Coronary artery (tissue), 2 donors: ENCODE measurements around the gene ZNF217.
A peak's percentile ranks its signal among the peaks of the same experiment; 100 is the strongest.
"Not testable (repeated sequence)": the region's sequence is repeated elsewhere in the genome, so short reads cannot be mapped to it uniquely, and the experiment has no call there.

Experiments
- DNase-seq: peaks from one replicate; pipeline ENCODE4 v3.0.0-alpha.2; 2017; ENCODE audit warnings: low spot score
- H3K27ac ChIP-seq, 2 donors: fragments of 200-600 bp; sonication (generic); one replicate each; pipeline ENCODE4 v1.5.1; 2016 to 2019
- H3K4me3 ChIP-seq: fragments of 200-600 bp; sonication (generic); 2 replicates; pipeline ENCODE4 v1.5.1; 2016; ENCODE audit warnings: mild to moderate bottlenecking, moderate library complexity
- CTCF ChIP-seq: fragments of 200-600 bp; sonication (generic); IDR thresholded peaks from one replicate; pipeline ENCODE4 v1.5.1; 2019; ENCODE audit warnings: antibody characterized with exemption

The ZNF217 gene

GRCh38 chr20:53593466-53594007, at the start of gene ZNF217:
TSS of gene ZNF217 (minus strand) at chr20:53593839. CDS start at chr20:53582826, 11,013 bp downstream.
- DNase-seq: not testable (repeated sequence)
- Histone ChIP-seq H3K4me3 (peak within 1 kb of the TSS; percentile 96), H3K27ac (peak within 1 kb of the TSS; percentile 90 to 100)

- Histone ChIP-seq H3K27ac (peak overlapping the region; percentile 15 to 71), H3K4me3 (no peak overlapping the region)
- no peak for DNase-seq
Observed at GRCh38 chr20:53643031-53643832, 49.6 kb upstream of the ZNF217 start.

GRCh38 chr20:53642196-53643030, 48.8 kb upstream of the ZNF217 start:
- Histone ChIP-seq H3K4me3 (no peak overlapping the region), H3K27ac (peak overlapping the region; percentile 11 to 71)
- TF ChIP-seq CTCF: no peak
- no peak for DNase-seq

More at GRCh38 chr20:53643031-53643832, 49.6 kb upstream of the ZNF217 start:
- no peak for TF ChIP-seq CTCF

GRCh38 chr20:53639647-53640440, 46.2 kb upstream of the ZNF217 start:
- TF ChIP-seq CTCF: no peak
- H3K4me3 ChIP-seq: no peak overlapping the region
- no peak for DNase-seq
- H3K27ac ChIP-seq: no peak overlapping the region

- no peak for TF ChIP-seq CTCF
- no peak for DNase-seq
- Histone ChIP-seq H3K4me3 (no peak overlapping the region), H3K27ac (no peak overlapping the region)
Observed at GRCh38 chr20:53639128-53639527, 45.5 kb upstream of the ZNF217 start.

- H3K27ac ChIP-seq, DNase-seq, H3K4me3 ChIP-seq: not testable (repeated sequence)
Observed at GRCh38 chr20:53637310-53637709, 43.7 kb upstream of the ZNF217 start.

- no peak overlapping the region for H3K27ac ChIP-seq
- TF ChIP-seq CTCF: no peak
- DNase-seq: no peak
- no peak overlapping the region for H3K4me3 ChIP-seq
Observed at GRCh38 chr20:53636540-53637097, 43.0 kb upstream of the ZNF217 start.
